Upper lobe of right lung (tissue), 1 donor: ENCODE measurements around the gene MCOLN1. TPM values are rescaled to one million over a fixed set of nuclear protein-coding genes. Genes with fewer than 3 reads are reported as not detected.

Source experiments
- ATAC-seq: fragments of 200-7000 bp; cut with Tn5 transposase; one replicate; pipeline ENCODE4 v1.9.1; 2020; ENCODE audit warnings: mild to moderate bottlenecking, moderate library complexity
- DNase-seq: peaks from one replicate; pipeline ENCODE4 v3.0.0-alpha.2; 2020
- H3K27ac ChIP-seq: fragments of 200-600 bp; one replicate; pipeline ENCODE4 v1.8.0; 2022
- H3K27me3 ChIP-seq: fragments of 200-600 bp; one replicate; pipeline ENCODE4 v1.8.0; 2022; ENCODE audit warnings: mild to moderate bottlenecking
- H3K36me3 ChIP-seq: fragments of 200-600 bp; one replicate; pipeline ENCODE4 v1.8.0; 2022
- H3K4me1 ChIP-seq: fragments of 200-600 bp; one replicate; pipeline ENCODE4 v1.8.0; 2022
- H3K4me3 ChIP-seq: fragments of 200-600 bp; one replicate; pipeline ENCODE4 v1.8.0; 2022; ENCODE audit warnings: mild to moderate bottlenecking
- H3K9me3 ChIP-seq: fragments of 200-600 bp; one replicate; pipeline ENCODE4 v1.8.0; 2022
- CTCF ChIP-seq: fragments of 200-600 bp; IDR thresholded peaks from one replicate; pipeline ENCODE4 v1.8.0; 2022; ENCODE audit warnings: antibody characterized with exemption
- intact Hi-C: fragments of 100-400 bp; cut with DNase I; formaldehyde crosslinking; loops from one replicate; pipeline ENCODE4 v1.11.0; 2022
- total RNA-seq: library from RNA; stranded (reverse); fragmentation: NEBNext Ultra II Directional; extraction: Animal tissue kit (Norgen Biotek cat#: 25700); gene quantifications from one replicate; pipeline ENCODE4 v1.2.1, GENCODE V29; 2021
- donor health status: DM: no; HTN: yes; CAD: no; lungs with severe emphysema.

MCOLN1 gene
- total RNA-seq, 1 donor from 2014 or later: 55.0 TPM

- no peak for DNase-seq
- no peak for ATAC-seq
- TF ChIP-seq CTCF: no peak
- Histone ChIP-seq H3K4me3 (no peak overlapping the region), H3K4me1 (no peaks in the 10 kb centered on the region), H3K36me3 (no peaks in the 10 kb centered on the region), H3K27me3 (no peaks in the 10 kb centered on the region), H3K9me3 (no peaks in the 10 kb centered on the region), H3K27ac (no peak overlapping the region)
- intact Hi-C loops: no loop called here
These were observed 55.7 kb downstream of the MCOLN1 start for GRCh38 chr19:7578127-7578526.

GRCh38 chr19:7579182-7579581, 56.8 kb downstream of the MCOLN1 start:
- Histone ChIP-seq H3K27ac (no peak overlapping the region), H3K4me1 (no peaks in the 10 kb centered on the region), H3K4me3 (no peak overlapping the region), H3K9me3 (no peaks in the 10 kb centered on the region), H3K27me3 (no peaks in the 10 kb centered on the region), H3K36me3 (no peaks in the 10 kb centered on the region)
- DNase-seq: no peak
- intact Hi-C loops: no loop called here
- TF ChIP-seq CTCF: no peak
- ATAC-seq: no peak

GRCh38 chr19:7582446-7582845, 60.0 kb downstream of the MCOLN1 start:
- intact Hi-C loops: no loop called here
- H3K9me3 ChIP-seq: no peaks in the 10 kb centered on the region
- peak; percentile 72 for ATAC-seq
- no peaks in the 10 kb centered on the region for H3K36me3 ChIP-seq
- no peaks in the 10 kb centered on the region for H3K27me3 ChIP-seq
- no peak for DNase-seq
- no peak for TF ChIP-seq CTCF
- no peaks in the 10 kb centered on the region for H3K4me1 ChIP-seq
- H3K27ac ChIP-seq: no peak overlapping the region
- H3K4me3 ChIP-seq: no peak overlapping the region

Other genes with a start within 250 kb of the MCOLN1 start
- 37.5 TPM for gene INSR, start 228.2 kb upstream of the MCOLN1 start, total RNA-seq
- 50.4 TPM for gene ARHGEF18, start 173.7 kb upstream of the MCOLN1 start, total RNA-seq
- 3.6 TPM for gene PEX11G, start 33.6 kb upstream of the MCOLN1 start, total RNA-seq
- gene ZNF358, start 6.5 kb upstream of the MCOLN1 start, total RNA-seq: 56.9 TPM
- 190 TPM for gene PNPLA6, start 13.1 kb downstream of the MCOLN1 start, total RNA-seq
- gene CAMSAP3, start 73.2 kb downstream of the MCOLN1 start, total RNA-seq: 29.1 TPM
- 42.3 TPM for gene XAB2, start 106.9 kb downstream of the MCOLN1 start, total RNA-seq
- 93.2 TPM for gene PET100, start 107.2 kb downstream of the MCOLN1 start, total RNA-seq
- 3.5 TPM for gene PCP2, start 111.1 kb downstream of the MCOLN1 start, total RNA-seq
- gene STXBP2, start 114.5 kb downstream of the MCOLN1 start, total RNA-seq: 162 TPM
- gene RETN, start 146.4 kb downstream of the MCOLN1 start, total RNA-seq: 12.5 TPM
- 97.9 TPM for gene MCEMP1, start 154.5 kb downstream of the MCOLN1 start, total RNA-seq
- gene TRAPPC5, start 158.2 kb downstream of the MCOLN1 start, total RNA-seq: 83.9 TPM
- 0.58 TPM for gene FCER2, start 179.5 kb downstream of the MCOLN1 start, total RNA-seq
- gene CLEC4G, start 209.5 kb downstream of the MCOLN1 start, total RNA-seq: 1.4 TPM
- 10.6 TPM for gene CD209, start 224.9 kb downstream of the MCOLN1 start, total RNA-seq
- gene CLEC4M, start 240.6 kb downstream of the MCOLN1 start, total RNA-seq: 4.8 TPM